ENCODE measurements around the gene CHI3L2.

CHI3L2 gene

DNA sequence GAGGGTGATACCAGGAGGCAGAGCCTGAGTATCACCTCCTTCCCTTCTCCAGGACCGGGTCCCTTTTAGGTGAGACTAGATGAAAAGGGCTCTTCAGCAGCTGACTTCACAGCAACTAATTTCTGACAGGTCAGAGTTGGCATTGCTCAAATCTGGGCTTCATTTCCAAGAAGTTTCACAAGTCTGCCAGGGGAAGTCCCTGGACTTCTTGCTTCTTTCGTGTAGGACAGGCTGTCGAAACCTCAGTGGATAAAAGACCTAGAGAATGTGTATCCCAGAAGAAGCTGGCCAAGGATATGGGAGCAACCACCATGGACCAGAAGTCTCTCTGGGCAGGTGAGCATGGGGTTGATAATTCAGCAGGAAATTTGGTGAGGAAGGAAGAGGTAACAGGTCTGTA lies at the start of gene CHI3L2:
CHI3L2 (plus strand) TSS at position 280 of the 400 bp plus-strand sequence; CDS start at position 297, 17 bp downstream.
- no peak for DNase-seq (ENCODE audit: low spot score)

- no peak for DNase-seq (ENCODE audit: low spot score)
Observed at GRCh38 chr1:111179968-111180533, 47.5 kb upstream of the CHI3L2 start.

GRCh38 chr1:111182052-111182451 lies 45.5 kb upstream of the CHI3L2 start:
- DNase-seq (ENCODE audit: low spot score) = no peak

GRCh38 chr1:111183308-111184069 lies 44.0 kb upstream of the CHI3L2 start:
- no peak for DNase-seq (ENCODE audit: low spot score)

GRCh38 chr1:111184663-111185062 lies 42.9 kb upstream of the CHI3L2 start:
- no peak for DNase-seq (ENCODE audit: low spot score)

DNA sequence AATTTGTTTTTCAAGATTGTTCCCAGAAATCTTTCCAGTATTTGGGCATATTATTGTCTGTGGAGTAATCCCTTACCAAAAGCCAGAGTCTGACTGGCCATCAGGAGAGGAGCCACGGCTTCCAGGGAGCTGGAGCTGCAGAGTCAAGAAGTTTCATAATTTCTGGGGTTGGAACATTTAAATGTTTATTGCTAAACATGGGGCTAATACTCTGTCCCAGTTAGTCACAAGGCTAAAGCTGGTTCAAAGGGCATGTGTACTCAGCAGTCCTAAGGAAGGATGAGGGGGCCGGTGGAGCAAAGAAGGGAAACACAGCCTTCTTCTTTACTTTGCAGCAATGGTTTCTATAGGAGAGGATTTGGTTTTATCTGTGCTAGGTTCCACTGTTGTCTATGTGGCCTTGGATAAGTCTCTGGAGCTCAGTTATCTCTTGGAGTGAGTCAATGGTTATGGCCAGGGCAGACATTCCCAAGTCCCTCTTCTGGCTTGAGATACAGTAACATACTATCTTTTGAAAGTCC lies 36.5 kb upstream of the CHI3L2 start:
- no peak for DNase-seq (ENCODE audit: low spot score)

GRCh38 chr1:111191496-111191895 lies 36.0 kb upstream of the CHI3L2 start:
- no peak for DNase-seq (ENCODE audit: low spot score)

- DNase-seq (ENCODE audit: low spot score) = no peak
Observed at GRCh38 chr1:111192074-111192473, 35.4 kb upstream of the CHI3L2 start.

DNA sequence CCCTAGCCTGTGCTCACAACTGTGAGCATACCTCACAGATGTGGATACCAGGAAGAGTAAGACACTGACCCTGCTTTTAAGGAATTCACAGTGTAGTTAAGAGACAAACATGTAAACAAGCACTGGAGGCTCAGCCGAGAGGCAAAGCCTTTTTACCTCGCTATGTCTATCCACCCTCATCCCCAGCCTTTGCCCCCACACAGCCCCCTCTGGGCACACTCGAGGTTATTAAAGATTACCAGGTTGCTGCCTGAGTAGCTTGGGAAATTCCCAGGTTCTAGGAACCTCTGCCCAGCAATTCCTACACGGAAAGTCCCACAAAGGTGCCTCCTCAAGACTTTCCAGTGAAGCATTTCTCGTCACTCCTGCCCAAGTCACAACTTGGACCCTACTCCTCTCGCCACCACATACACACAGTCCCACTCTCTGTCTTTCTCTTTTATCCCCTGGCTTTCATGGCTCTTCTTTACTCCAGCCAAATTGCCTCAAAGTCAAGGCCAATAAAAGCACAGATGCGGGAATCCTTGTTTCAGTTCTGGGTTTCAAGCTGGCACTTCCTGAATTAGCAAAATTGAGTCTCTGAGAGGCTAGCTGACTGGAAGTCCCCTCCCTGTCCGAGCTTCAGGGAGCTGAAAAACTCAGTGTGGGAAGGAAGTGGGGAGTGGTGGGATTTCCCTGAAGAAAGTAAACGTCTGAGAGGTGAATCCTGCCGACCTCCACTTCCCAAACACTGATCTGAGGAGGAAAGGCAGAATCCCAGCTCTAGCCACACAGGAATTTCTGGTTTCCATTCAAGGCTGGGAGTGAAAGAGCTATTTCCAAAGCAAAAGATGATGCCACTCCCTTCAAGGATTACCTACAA lies 34.6 kb upstream of the CHI3L2 start:
- no peak for DNase-seq (ENCODE audit: low spot score)

- no peak for DNase-seq (ENCODE audit: low spot score)
Observed at GRCh38 chr1:111193712-111194480, 33.6 kb upstream of the CHI3L2 start.

GRCh38 chr1:111195002-111195684 lies 32.4 kb upstream of the CHI3L2 start:
- no peak for DNase-seq (ENCODE audit: low spot score)

DNA sequence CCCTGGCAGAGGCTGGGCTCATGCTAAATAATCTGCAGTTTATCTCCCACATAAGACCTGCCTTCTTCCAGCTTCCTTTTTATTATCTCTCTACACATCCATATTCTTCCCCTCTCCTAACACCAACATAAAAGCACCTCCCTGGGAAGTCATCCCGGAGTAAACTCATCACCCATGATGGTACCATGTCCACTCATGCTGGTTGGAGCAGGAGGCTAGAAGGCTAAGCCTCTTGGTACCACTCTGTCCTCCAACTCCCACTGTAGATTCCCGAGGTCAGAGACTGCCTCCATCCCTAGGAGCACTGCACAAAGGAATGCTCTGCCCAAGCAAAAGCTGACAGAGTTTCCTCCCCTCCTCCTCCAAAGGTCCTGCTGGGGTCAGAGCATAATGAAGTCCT lies 31.3 kb upstream of the CHI3L2 start:
- DNase-seq (ENCODE audit: low spot score) = no peak

DNA sequence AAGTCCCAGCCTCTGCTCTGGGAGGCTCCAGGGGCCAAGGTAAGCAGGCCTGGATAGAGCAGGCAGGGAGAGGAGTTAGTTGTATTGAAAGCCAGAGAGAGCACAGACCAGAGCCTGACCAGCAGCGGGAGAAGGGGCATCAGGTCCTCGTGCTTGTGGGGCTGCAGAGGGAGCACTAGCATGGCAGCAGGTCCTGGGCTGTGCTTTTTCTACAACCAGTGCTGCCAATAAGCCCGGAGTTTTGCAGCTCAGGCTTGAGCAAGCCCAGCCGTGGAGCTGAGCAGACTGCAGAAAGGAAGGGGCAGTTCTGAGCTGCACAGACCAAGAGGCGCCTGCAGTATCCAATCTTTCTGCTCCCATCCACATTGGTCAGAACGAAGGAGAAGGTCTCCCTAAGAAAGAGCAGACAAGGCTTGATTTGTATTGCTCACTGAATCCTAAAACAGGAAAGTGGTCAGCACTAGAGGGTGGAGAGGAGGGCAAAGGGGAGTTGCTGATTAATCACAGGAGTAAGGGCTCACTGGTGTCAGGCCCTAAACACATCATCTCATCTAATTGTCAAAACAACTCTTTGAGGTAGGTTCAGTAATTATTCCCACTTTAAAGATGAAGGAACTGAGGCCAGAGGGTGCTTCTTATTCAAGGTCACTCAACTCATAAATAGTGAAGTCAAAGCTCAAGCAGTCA lies 29.8 kb upstream of the CHI3L2 start:
- DNase-seq (ENCODE audit: low spot score) = no peak

DNA sequence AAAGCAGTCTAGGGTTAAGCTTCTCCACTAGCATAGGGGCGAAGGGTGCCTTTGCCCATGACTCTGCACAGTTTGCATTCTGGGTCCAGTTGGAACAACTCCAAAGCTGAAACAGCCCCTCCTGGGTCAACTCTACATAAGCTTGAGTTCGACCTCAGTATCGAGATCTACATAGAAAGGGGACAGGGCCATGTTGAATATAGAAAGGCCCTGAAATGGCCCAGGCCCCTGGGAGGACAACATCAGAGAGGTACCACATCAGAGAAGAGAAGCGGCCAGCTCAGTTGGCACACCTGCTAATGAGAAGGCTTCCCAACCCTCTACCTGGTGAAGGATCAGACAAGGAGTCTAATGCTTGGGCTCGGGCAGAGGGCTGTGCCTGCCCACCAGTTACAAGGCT lies 28.7 kb upstream of the CHI3L2 start:
- no peak for DNase-seq (ENCODE audit: low spot score)

- DNase-seq (ENCODE audit: low spot score) = no peak
Observed at GRCh38 chr1:111199329-111199728, 28.2 kb upstream of the CHI3L2 start.

GRCh38 chr1:111199881-111200801 lies 27.4 kb upstream of the CHI3L2 start, which contains the start of gene DENND2D:
TSS of gene DENND2D (minus strand) at chr1:111200646. CDS start at chr1:111200459, 187 bp downstream.
- DNase-seq (ENCODE audit: low spot score) = no peak

GRCh38 chr1:111200802-111201161 lies 26.7 kb upstream of the CHI3L2 start:
- DNase-seq (ENCODE audit: low spot score) = no peak

- DNase-seq (ENCODE audit: low spot score) = no peak
Observed at GRCh38 chr1:111201275-111202090, 26.0 kb upstream of the CHI3L2 start.

GRCh38 chr1:111202366-111202706 lies 25.2 kb upstream of the CHI3L2 start:
- DNase-seq (ENCODE audit: low spot score) = no peak

Measured in HuH-7.5 (cell line).